KG1 (cell line): ENCODE data around the gene KCNE1.
"Not testable (repeated sequence)": the region's sequence is repeated elsewhere in the genome, so short reads cannot be mapped to it uniquely, and the experiment has no call there.

Source experiments
- DNase-seq: peaks from one replicate; lab custom pipeline; 2025; lab: John Stamatoyannopoulos, UW

KCNE1 gene

DNA sequence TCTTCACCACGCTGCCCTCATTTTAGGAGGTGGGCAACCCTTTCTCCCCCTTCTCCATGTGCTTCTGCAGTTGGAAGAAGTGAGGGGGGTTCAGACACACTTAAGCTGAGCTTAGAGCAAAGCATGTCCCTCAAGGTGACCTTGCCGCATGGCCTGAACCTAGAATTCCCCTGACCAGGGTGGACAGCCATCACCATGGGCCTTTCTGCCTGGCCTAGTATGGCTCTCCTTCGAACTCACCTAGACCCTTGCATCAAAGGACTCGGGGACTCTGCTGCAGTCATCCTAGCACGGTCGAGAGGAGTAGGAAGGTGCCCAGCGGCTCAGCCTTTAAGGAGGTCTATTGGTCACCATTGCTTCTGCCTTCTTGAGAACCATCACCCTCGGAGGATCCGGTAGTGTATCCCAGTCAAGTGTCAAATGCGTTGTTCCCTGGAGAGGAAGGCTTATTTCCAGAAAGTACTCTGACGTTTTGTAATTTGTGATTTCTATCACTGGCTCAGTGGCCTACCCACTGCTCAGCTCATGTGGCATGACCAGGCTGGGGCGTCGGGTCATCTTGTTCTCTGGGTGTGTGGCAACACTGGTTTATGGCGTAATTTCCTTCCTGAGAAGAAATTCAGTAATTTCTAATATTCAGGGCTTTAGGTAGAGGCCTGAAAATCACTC, at the start of gene KCNE1:
KCNE1 (minus strand) TSS at position 424 of the 669 bp plus-strand sequence. CDS start 62,576 bp downstream, outside the sequence.
- DNase-seq = no peak

DNA sequence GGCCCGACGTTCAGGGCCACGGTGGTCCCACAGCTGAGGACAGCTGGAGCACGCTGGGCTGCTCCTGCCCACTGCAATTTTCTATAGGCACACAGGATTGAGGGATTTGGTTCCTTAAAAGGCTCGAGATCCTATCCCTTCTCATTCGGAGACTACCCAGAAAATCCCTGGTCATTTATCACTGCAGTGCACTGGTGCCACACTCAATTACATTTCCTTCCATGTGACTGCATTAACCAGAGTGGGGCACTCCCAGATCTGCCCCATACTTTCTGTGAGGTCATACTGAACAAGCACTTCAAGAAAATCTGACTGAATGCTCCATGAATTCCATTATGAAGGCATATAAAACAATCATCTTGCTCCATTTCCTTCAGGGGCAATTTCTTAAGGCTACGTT, 49.8 kb upstream of the KCNE1 start:
- DNase-seq = no peak

DNA sequence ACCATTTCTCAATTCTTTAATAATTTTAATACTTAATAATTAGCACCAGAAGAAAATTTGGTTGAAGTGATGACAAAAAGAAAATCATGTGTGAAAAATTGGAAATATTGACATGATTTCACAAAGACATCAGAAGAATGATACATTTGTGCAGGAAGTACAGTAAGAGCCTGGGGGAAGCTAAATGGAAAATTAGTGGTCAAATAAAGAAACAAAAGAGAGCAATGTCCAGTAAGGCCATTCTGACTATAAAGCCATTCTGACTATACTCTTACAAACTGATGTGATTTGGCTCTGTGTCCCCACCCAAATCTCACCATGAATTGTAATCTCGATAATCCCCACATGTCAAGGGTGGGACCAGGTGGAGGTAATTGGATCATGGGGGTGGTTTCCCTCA, 48.6 kb upstream of the KCNE1 start:
- no peak for DNase-seq

DNA sequence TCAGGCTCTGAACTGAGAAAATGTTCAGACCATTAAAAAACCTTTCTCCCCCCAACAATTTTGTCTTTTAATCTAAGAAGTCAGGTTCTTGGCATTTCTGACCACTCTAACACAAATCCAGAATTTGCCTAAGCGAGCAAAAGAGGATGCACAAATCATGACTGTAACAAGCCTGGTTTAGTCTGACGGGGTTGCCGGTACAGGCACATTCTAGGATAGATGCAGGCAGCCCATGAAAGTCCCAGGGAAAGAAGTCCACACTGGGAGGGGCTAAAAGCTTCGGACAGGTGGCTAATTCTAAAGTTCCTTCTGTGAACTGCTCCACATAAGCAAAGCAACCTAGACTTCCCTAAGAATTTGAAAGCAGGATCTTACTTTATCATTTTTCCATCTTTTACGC, 48.0 kb upstream of the KCNE1 start:
- DNase-seq = no peak

DNA sequence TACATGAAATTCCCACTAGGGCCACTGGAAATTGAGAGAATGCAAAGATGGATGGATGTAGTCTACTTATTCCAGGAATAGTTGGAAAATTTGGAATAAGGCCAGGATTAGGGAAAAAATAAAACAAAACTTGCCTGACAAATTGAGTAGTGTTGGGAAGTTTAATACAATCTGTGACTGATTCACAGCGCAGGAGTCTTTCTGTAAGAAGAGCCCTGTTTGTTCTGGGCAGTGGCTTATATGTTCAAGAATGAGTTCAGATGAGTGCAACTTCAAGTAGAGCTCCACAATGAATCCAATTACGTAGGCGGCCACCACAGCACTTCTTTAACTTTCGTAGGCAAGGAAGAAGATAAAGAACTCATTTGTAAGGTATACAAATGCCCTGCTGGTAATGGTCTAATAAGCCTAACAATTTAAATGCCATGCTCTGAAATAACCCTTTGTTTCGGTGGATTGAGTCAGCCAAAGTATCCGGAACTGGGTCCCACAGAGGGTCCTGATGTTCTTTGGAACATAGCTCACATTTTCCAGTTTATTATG, 47.1 kb upstream of the KCNE1 start:
- DNase-seq = no peak

DNA sequence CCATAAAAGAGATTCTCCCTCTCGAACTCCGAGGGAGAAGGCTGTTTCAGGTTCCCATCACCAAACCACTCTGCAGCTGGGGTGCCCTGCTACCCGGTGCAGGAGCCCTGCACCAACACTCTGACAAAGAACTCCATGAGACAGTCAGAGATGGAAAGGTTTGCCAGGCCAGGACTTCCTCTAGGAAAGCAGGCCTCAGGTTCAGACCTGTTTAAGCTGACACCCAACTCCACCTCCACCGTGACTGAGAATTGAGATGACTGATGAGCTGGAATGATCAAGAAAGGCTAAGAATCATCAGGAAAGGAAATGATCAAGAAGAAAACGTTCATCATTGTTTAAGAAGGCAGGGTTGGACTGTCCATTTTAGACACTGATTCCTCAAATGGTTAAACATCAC, 46.2 kb upstream of the KCNE1 start:
- no peak for DNase-seq

DNA sequence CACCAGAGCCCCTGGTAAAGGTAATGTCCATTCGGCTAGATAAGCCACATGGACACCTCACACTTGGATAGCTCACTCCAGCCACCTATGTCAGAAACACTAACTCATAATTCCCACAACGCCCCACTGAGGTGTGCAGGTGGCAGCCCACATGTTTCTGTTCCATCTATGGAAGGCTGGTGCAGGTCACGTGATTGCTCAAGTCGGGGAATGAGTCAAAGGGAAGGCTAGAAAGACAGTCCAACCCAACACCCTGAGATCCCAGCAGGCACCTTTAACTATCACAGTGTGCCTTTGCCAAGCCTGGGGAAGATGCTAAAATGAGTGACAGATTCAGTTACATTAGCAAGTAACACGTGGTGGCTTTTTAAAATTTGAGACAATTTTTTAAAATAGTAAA, 45.3 kb upstream of the KCNE1 start:
- no peak for DNase-seq

DNA sequence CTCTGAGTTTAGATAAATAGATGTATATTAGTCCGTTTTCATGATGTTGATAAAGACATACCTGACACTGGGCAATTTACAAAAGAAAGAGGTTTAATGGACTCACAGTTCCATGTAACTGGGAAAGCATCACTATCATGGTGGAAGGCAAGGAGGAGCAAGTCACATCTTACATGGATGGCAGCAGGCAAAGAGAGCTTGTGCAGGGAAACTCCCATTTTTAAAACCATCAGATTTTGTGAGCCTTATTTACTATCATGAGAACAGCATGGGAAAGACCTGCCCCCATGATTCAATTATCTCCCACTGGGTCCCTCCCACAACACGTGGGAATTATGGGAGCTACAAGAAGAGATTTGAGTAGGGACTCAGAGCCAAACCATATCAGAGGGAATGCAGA, 42.7 kb upstream of the KCNE1 start:
- DNase-seq = not testable (repeated sequence)

DNA sequence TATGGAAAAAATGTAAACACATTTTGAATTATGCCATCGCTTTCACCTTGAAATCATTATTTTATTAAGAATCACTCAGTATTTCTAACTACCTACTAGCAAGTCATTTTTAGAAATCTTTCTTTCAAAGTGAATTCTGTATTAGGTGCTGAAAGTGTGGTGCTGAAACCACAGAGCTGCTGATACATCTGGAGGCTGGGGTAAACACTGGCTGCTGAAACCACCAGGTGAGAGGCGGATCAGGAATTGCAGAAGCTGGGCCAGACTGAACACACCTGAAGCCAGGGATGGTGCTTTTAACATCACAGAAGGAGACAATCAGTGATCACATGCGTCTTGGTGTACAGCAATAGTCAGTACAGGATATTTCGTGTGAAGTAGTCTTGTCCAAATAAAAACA, 42.2 kb upstream of the KCNE1 start:
- DNase-seq = no peak

DNA sequence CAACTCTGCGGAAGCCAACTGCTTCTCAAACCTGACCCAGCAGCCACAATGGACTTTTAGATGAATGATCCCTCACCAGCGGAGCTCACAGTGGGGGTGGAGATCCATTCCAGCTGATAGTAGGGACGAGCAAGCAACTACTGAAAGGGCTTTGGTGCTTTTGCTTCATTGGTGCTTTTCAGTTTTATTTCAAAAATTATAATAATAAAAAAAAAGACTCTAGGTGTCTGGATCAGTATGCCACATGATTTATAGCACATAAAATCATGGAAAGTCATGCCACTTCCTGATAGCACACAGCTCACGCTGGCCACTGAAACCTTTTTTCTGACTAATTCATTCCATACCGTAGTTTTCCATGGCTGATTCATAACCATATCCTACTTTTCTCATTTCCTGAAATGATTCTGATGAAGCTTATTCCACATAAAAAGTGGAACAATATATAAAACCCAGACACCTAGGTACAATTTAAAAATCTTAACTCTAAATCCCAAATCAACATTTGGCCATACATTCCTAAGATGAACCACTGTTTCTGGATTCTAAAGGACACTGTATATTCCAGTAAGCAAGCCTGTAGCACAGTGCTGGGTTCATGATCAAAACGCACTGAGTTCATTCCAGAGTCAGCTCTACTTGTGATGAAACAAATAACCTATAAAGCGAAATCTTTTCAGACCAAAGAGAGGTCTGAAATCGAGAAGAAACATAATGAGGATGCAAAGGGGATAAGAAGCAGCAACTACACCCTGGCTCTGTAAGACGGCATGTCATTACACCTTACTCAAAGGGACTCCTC, 41.3 kb upstream of the KCNE1 start:
- no peak for DNase-seq

DNA sequence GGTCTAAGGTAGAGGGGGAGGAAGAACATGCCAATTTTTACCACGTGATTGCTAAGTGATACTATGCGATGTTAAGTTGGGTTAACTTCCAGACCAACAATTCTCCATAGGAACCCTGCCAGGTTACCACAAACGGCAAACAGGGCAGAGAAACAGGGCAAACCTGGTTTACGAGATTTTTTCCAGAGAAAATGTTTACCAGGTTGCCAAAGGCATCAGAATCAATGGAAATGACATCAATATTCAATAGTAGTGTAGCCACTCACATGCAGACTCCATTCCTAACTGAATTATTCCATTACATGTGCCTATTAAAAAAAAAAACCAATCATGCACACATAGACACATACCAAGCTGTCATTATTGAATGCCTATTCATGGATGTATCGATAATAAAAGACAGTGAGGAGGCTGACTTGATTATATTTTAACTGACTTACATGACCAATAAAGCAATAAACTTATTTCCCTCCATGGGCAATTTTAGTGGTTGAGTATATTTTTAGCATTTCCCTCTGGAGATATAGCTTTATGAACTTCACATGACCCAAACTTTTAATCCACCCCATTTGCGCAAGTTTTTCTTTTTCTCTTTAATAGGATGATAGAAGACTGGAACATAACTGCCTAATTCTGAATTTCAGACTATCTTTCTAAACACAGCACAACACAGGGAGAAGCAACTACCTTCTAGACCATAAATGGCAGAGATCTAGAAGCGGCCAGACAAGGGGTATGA, 40.5 kb upstream of the KCNE1 start:
- no peak for DNase-seq

DNA sequence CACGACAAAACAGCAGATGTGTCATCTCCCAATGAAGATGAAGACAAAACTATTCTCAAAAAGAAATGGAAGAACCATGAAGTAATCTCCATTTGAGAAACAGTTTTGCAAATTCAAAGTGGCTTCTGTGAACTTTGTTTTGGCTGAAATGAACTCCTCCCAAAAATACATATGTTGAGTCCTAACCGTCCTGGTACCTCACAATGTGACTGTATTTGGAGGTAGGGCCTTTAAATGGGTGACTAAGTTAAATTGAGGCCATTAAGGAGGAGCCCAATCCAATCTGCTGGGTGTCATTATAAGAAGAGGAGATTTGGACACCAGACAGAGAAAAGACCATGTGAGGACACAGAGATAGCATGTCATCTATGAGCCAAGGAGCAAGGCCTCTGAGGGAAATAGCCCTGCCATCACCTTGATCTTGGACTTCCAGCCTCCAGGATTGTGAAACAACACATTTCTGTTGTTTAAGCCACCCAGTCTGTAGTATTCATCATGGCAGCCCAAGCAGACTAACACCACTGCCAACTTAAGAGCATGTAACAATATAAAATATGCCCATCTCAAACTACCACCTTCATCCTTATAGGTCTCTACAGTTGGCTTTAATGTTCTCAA, 38.3 kb upstream of the KCNE1 start:
- no peak for DNase-seq

DNA sequence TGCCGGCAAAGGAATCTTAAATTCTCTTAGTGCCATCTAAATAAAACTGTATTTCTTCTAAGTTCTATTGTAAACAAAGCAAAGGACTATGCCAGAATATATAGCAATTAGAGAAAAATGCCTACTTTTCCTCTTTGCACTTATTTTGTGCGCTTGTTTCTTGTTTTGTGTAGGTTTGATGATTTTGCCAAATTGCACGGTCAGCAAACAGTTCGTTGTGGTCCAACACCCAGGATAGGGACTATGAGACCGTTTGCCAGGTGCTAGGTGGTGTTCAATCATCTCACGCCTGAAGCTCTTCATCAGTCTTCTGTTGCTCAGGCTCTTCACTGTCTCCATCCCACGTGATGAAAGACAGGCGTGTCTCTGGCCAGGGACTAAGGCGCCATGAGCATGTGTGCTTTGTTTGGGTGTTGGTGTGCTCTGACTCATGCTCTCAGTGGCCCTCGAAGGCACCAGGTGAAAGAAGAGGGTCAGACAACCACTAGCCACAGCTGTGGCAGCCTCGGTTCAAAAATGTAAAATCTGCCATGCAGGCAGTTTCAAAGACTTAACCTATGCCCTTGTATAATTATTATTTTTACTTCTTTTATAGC, 36.9 kb upstream of the KCNE1 start:
- DNase-seq = no peak

DNA sequence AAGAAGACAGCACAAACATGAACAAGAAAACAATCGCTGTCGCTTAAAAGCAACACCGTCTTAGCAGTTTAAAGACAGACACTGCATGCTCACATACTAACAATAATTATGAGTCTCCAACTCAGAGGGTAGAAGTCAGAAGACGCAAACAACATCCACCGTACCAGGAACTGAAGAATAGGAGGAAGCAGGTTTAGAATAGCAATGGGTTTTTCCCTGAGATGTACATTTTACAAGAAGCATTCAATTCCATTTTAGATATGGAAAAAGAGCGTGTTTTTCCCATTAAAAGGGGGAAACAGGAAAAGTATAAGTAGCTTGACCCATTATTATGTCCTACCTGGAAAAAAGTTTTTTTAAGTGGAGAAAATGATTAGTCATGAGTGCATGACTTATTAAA, 34.5 kb upstream of the KCNE1 start:
- DNase-seq = no peak

DNA sequence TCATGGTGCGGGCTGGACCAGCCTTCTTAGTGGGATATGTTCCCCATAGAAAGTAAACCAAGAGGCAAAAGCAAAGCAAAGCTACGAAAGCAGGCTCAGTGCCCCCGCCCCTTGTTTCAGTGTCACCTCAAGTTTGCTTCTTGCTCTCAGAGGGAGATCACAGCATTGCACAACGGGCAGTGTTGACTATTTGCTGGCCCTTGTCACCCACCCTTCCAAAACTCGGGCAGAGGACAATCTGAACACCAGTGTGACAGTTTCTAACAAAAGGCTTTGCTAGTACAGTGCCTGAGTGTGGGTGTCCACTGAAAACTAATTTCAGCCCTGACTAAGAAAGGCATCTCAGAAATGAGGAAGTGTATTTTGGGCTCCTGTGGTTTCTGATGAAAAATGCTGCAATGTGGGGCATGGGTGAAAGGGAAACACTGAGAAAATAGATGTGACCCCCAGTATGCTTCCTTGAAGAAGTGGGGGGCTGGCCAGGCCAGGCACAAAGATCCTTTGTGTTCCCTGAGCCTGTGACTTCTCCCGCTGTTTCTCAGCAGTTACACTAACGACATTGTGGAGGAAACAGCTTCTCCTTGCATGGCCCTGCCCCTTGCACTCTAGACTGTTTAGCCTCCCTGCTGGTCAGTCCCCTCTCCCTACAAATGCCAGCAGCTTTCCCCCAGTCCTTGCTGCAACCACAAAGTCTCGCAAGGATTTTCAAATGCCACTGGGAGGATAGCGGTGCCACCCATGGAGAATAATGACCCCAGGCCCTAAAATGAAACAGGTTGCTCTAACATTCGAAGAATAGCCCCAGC, 33.3 kb upstream of the KCNE1 start:
- DNase-seq = peak; percentile 82

DNA sequence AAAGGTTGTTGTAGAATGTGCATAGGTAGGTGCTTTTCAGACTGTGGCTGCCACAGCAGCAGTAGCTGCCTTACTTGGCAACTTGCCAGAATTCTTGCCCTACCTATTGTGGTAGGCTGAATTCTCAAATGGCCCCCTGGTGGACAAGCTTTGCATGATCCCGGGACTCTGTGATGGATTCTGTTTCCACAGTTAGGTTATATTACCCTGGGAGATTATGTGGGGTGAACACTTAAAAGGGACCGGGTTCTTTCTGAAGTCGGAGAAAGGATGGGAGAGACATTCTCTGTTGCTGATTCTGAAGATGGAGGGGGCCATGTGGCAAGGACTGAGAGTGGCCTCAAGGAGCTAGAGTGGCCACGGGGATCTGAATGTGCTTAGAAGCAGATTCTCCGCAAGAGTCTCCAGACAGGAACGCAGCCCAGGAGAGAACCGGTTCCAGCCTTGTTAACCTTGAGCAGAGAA, 32.1 kb upstream of the KCNE1 start:
- DNase-seq = peak; percentile 16

DNA sequence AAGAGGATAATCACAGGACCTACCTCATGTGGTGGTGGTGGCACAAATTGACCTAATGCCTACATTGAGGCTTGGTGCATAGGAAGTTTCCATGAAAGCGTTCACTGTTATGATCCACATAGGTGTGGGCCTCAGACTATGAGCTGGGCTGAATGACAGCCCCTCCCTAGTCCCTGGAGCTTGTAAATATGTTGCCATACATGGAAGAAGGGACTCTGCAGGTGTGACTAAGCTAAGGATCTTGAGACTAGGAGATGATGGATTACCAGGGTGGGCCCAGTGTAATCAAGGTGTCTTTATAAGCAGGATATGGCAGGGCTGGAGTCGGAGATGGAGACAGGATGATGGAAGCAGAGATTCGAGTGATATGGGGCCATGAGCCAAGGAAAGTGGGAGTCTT, 31.0 kb upstream of the KCNE1 start:
- DNase-seq = no peak

DNA sequence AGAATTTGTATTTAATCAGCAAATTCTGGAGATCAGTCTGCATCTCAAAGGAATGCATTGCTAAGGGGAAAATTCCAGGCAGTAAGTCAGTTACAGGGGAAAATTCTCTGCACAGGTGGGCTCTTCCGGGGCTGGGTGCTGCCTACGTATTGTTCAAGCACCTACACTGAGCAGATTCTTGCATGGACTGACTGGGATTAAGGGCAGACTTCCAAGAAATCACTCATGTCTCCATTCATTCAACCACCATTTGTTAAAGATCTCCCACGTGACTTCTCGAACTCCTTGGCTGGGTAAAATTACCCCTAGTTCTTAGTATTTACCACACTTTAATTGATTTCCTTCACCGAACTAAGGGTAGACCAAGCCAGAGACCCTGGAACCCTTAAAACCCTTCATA, 28.2 kb upstream of the KCNE1 start:
- no peak for DNase-seq

DNA sequence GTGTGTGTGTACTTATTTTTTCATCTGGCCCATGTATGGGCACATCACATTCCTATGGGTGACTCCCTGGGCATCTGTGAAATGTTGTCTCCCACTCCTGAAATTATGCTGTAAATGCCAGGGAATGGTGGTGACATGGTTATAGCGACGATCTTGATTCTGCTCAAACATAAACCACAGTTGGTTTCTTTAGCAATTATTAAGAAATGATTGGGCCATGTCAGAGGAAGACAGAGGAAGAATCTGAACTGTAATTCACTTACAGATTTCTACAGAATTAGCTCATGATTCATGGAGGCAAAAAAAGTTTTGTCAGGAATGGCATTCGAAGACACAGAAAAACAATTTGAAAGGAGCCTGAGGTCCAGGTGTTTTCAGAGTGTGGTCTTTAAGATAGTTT, 25.8 kb upstream of the KCNE1 start:
- DNase-seq = no peak

DNA sequence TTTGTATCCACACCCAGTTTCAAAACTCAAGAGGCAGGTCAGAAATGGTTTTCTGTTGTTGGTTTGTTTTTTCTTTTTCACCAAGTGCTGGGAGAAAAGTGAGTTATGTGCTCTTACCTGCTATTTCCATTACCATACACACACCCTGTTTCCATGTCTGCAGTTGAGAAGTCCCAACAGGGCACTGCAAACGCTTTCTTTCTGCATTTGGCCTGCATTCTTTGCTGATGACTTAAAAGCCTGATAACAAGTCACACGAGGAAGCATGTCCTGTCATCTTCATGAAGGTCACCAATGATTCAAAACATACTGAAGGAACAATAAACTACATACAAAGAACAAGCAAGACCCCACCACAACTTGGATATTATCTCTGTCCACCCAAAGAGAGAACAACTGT, 24.8 kb upstream of the KCNE1 start:
- no peak for DNase-seq

DNA sequence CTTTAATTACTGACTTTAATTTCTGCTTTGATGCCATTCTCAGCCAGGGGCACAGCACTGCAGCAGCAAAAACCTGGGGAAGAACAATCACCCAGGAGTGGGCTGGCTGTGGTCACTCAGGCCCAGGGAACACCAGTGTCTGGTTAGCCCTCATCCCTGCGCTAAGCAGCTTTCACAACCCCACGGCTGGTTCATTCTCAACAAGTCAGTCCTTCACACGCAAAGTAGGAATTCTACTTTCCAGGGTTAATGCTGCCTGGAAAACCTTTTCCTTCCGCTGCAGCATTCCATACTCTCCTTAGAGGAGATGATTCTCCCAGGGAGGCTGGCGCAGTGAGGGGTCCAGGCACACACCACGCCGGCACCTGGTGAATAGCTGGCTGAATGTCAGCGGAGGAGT, 24.3 kb upstream of the KCNE1 start:
- no peak for DNase-seq
